Left ventricle myocardium inferior (tissue), 1 donor: ENCODE data around the gene ITCH. TPM values are rescaled to one million over a fixed set of nuclear protein-coding genes. Genes with fewer than 3 reads are reported as not detected.

Experiments used
- DNase-seq: peaks from one replicate; pipeline ENCODE4 v3.0.0-alpha.2; 2020
- H3K27ac ChIP-seq: fragments of 200-600 bp; replicated peaks from 2 replicates; pipeline ENCODE4 v1.8.0; 2021
- H3K27me3 ChIP-seq: fragments of 200-600 bp; 2 replicates; pipeline ENCODE4 v1.8.0; 2021; ENCODE audit warnings: low read depth
- H3K36me3 ChIP-seq: fragments of 200-600 bp; 2 replicates; pipeline ENCODE4 v1.8.0; 2021
- H3K4me1 ChIP-seq: fragments of 200-600 bp; 2 replicates; pipeline ENCODE4 v1.8.0; 2021
- H3K4me3 ChIP-seq: fragments of 200-600 bp; 2 replicates; pipeline ENCODE4 v1.8.0; 2021; ENCODE audit warnings: mild to moderate bottlenecking, moderate library complexity
- H3K9me3 ChIP-seq: fragments of 200-600 bp; replicated peaks from 2 replicates; pipeline ENCODE4 v1.8.0; 2021
- CTCF ChIP-seq: fragments of 200-600 bp; IDR thresholded peaks from 2 replicates; pipeline ENCODE4 v1.8.0; 2021; ENCODE audit warnings: antibody characterized with exemption, mild to moderate bottlenecking, borderline replicate concordance
- intact Hi-C: fragments of 100-400 bp; cut with micrococcal nuclease; formaldehyde crosslinking; loops from one replicate; pipeline ENCODE4 v1.11.0; 2022
- total RNA-seq: library from RNA; stranded (reverse); fragmentation: NEBNext Ultra II Directional; extraction: Animal tissue kit (Norgen Biotek cat#: 25700); gene quantifications from one replicate; pipeline ENCODE4 v1.2.1, GENCODE V29; 2021
- donor health status: DM: no; HTN: yes; CAD: no; lungs with severe emphysema.

ITCH gene
- total RNA-seq, 1 donor from 2014 or later = 40.1 TPM

GRCh38 chr20:34445177-34446065 is 82.3 kb downstream of the ITCH start:
- intact Hi-C loops = no loop called here
- H3K36me3 ChIP-seq = peaks cover 88% of the 10 kb centered on the region
- H3K4me3 ChIP-seq = no peak overlapping the region
- H3K9me3 ChIP-seq = no peaks in the 10 kb centered on the region
- no peak overlapping the region for H3K27ac ChIP-seq
- H3K27me3 ChIP-seq = no peaks in the 10 kb centered on the region
- no peaks in the 10 kb centered on the region for H3K4me1 ChIP-seq
- DNase-seq = no peak
- no peak for TF ChIP-seq CTCF

GRCh38 chr20:34448517-34448916 is 85.4 kb downstream of the ITCH start:
- H3K27me3 ChIP-seq = no peaks in the 10 kb centered on the region
- H3K4me1 ChIP-seq = peaks cover 15% of the 10 kb centered on the region
- TF ChIP-seq CTCF = no peak
- H3K36me3 ChIP-seq = peaks cover 76% of the 10 kb centered on the region
- intact Hi-C loops = no loop called here
- no peaks in the 10 kb centered on the region for H3K9me3 ChIP-seq
- no peak overlapping the region for H3K27ac ChIP-seq
- H3K4me3 ChIP-seq = no peak overlapping the region
- no peak for DNase-seq

GRCh38 chr20:34449674-34450592 is 86.9 kb downstream of the ITCH start:
- no peak overlapping the region for H3K4me3 ChIP-seq
- no peaks in the 10 kb centered on the region for H3K27me3 ChIP-seq
- H3K36me3 ChIP-seq = peaks cover 68% of the 10 kb centered on the region
- no peaks in the 10 kb centered on the region for H3K9me3 ChIP-seq
- intact Hi-C loops = no loop called here
- no peak for DNase-seq
- no peak overlapping the region for H3K27ac ChIP-seq
- no peak for TF ChIP-seq CTCF
- peaks cover 15% of the 10 kb centered on the region for H3K4me1 ChIP-seq

DNA sequence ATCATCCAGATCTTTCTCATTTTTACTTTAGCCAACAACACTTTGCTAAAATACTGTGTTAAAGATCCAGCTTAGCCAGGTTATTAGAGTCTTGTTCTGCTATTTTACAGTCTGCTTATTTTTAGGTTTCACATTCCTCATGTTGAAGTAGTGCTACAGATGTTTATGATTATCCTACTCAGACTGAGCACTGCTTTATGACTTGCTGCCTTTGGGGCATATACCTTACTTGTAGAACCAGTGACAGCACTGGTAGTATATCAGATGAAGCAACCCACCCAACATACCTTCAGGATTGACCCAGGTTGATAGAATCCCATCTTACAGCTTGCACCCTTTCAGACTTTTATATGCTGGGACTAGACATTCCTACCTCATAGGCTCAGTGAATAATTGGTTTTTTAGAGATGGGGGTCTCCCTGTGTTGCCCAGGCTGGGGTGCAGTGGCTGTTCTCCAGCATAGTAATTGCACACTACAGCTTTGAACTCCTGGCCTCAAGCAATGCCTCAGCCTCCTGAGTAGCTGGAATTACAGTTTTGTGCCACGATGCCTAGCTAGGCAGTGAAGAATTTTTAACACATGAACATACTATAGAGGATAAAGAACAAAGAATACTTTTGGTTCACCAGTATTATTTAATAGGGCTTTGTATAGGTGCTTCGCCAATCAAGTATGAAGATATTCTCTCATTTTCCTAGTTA is 89.4 kb downstream of the ITCH start:
- no peak for DNase-seq
- Histone ChIP-seq H3K4me3 (no peak overlapping the region), H3K27me3 (no peaks in the 10 kb centered on the region), H3K27ac (no peak overlapping the region), H3K36me3 (peaks cover 61% of the 10 kb centered on the region), H3K4me1 (peaks cover 15% of the 10 kb centered on the region), H3K9me3 (no peaks in the 10 kb centered on the region)
- TF ChIP-seq CTCF = no peak
- intact Hi-C loops = no loop called here

DNA sequence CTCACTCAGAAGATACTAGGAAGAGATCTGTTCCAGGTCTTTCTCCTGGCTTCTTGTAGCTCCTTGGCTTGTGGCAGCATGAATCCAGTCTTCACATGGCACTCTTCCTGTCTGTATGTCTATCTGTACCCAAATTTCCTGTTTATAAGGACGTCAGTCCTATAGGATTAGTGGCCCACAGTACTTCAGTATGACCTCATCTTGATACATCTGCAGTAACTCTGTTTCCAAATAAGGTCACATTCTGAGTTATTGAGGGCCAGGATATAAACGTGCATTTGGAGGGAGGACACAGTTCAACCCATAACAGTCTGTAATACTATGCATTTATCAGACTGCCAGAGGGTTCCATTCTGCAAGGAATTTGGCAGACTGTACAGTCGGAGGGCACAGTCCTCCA is 95.6 kb downstream of the ITCH start:
- H3K27me3 ChIP-seq = no peaks in the 10 kb centered on the region
- intact Hi-C loops = no loop called here
- H3K36me3 ChIP-seq = peaks cover 68% of the 10 kb centered on the region
- H3K4me1 ChIP-seq = peaks cover 9% of the 10 kb centered on the region
- no peak overlapping the region for H3K4me3 ChIP-seq
- H3K9me3 ChIP-seq = no peaks in the 10 kb centered on the region
- TF ChIP-seq CTCF = no peak
- no peak overlapping the region for H3K27ac ChIP-seq
- DNase-seq = no peak
